Breast epithelium (tissue), 3 donors: ENCODE results near the gene PRDM11.
A peak's percentile ranks its signal among the peaks of the same experiment; 100 is the strongest.

ENCODE experiments used
- POLR2AphosphoS5 ChIP-seq, 3 donors: sonication (generic); formaldehyde crosslinking; IDR thresholded peaks; one replicate each; pipeline ENCODE4 v1.6.1; 2017; ENCODE audit warnings: antibody characterized with exemption in 3 of 3
- TF ChIP-seq, protein P1 (sequence below), 3 donors: fragments of 450-650 bp; IDR thresholded peaks; one replicate each; pipeline ENCODE4 v1.5.1; 2016 to 2017; ENCODE audit warnings: antibody characterized with exemption in 3 of 3, mild to moderate bottlenecking in 3 of 3, moderate library complexity in 3 of 3

DNA sequence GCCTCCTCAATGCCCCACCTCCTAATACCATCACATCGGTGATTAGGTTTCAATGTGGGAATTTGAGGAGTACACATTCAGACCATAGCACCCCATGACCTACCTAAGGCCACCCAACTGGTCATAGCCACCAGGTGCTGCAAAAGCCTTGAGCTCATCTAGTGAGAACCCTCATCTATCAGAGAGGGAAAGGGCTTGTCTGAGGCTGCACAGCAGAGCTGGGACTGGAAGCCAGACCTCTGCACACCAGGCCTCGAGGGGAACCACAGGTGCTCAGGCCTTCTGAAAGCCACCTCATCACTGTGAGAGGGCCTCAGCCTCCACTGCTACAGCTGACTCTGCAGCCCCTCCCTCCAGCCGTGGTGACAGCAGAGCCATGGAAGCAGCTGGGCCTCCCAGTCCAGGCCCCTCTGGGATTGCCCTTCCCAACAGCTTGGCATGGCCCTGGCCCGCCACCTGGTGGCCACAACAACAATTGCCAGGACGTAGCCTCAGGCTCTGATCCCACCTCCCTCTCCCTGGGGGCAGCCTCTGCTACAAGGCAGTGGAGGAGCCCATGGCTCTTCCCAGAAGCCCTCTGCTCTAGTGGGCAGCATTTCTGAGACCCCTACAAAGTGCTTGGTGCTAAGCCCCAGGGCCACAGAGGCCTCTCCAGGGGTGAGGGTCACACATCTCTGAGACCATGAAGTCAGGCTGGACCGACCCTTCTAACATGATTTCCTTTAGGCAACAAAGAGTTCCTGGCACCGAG, 41.0 kb upstream of the PRDM11 start:
- TF ChIP-seq, protein P1, sequence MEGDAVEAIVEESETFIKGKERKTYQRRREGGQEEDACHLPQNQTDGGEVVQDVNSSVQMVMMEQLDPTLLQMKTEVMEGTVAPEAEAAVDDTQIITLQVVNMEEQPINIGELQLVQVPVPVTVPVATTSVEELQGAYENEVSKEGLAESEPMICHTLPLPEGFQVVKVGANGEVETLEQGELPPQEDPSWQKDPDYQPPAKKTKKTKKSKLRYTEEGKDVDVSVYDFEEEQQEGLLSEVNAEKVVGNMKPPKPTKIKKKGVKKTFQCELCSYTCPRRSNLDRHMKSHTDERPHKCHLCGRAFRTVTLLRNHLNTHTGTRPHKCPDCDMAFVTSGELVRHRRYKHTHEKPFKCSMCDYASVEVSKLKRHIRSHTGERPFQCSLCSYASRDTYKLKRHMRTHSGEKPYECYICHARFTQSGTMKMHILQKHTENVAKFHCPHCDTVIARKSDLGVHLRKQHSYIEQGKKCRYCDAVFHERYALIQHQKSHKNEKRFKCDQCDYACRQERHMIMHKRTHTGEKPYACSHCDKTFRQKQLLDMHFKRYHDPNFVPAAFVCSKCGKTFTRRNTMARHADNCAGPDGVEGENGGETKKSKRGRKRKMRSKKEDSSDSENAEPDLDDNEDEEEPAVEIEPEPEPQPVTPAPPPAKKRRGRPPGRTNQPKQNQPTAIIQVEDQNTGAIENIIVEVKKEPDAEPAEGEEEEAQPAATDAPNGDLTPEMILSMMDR (IDR thresholded peaks at IDR 0.05): peak; percentile 82 to 92 (median 86)
- TF ChIP-seq POLR2AphosphoS5 (IDR thresholded peaks at IDR 0.05): peak in 1 of 3 donors; percentile 33
